C4-2B (cell line): ENCODE results near the gene WIPF3.

Experiments
- ZFX ChIP-seq: fragments of 450-650 bp; IDR thresholded peaks from 2 replicates; pipeline ENCODE4 v1.6.1; 2017
- TF ChIP-seq, protein P1 (sequence below): fragments of 450-650 bp; conservative IDR thresholded peaks from 2 replicates; pipeline ENCODE4 v1.5.1; 2017; ENCODE audit warnings: mild to moderate bottlenecking

DNA sequence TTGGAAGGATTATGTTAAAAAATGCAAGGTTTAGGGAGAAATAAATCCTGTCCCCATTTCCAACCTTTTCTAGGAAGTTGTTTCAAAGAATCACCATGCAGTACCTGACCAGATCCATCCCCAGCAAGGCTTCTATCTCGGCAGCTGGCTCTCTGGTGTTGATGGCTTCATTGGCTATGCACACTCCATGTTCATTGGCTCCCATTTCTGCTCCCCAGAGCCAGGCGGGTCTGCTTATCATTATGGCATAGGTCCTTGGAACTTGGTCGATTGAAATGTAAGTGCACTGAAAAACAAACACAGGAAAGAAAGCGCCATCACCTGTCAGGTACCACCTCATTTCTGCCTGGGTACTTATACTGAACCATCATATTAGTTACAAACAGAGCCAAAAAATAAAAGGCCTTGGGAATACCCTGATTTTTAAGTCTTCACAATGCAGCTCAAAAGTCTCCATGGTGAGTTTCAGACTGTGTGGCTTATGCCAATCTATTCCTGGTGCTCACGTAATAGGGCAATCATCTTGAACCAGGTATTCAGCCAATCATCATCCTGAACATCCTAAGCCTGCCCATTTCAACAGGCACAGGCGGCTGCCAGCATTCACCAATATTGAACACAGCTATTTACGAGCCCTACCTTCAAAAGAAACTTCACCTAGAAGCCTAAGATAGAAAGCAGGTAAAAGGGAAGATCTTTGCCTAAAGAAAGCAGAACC lies 148.9 kb downstream of the WIPF3 start:
- TF ChIP-seq, protein P1, sequence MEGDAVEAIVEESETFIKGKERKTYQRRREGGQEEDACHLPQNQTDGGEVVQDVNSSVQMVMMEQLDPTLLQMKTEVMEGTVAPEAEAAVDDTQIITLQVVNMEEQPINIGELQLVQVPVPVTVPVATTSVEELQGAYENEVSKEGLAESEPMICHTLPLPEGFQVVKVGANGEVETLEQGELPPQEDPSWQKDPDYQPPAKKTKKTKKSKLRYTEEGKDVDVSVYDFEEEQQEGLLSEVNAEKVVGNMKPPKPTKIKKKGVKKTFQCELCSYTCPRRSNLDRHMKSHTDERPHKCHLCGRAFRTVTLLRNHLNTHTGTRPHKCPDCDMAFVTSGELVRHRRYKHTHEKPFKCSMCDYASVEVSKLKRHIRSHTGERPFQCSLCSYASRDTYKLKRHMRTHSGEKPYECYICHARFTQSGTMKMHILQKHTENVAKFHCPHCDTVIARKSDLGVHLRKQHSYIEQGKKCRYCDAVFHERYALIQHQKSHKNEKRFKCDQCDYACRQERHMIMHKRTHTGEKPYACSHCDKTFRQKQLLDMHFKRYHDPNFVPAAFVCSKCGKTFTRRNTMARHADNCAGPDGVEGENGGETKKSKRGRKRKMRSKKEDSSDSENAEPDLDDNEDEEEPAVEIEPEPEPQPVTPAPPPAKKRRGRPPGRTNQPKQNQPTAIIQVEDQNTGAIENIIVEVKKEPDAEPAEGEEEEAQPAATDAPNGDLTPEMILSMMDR: no peak
- no peak for TF ChIP-seq ZFX
